ENCODE results near the gene CXCR6. TPM values are rescaled to one million over a fixed set of nuclear protein-coding genes. Genes with fewer than 3 reads are reported as not detected.

Gene CXCR6
- polyA plus RNA-seq, 1 donor from 2014 or later = not detected

- Histone ChIP-seq H4K20me1 (ENCODE audit: insufficient read depth) (no peaks in the 10 kb centered on the region), H3K4me3 (ENCODE audit: low read length) (no peak overlapping the region), H3K9ac (ENCODE audit: low read length) (no peak overlapping the region)
These were observed 21.9 kb upstream of the CXCR6 start for GRCh38 chr3:45921158-45922038.

GRCh38 chr3:45922039-45922326, 21.3 kb upstream of the CXCR6 start:
- H2AFZ ChIP-seq (ENCODE audit: low read depth, low read length) = no peak overlapping the region
- H3F3A ChIP-seq (ENCODE audit: insufficient read depth, low read length, poor library complexity, severe bottlenecking) = no peaks in the 10 kb centered on the region
- no peaks in the 10 kb centered on the region for H4K20me1 ChIP-seq (ENCODE audit: insufficient read depth)
- no peak overlapping the region for H3K9ac ChIP-seq (ENCODE audit: low read length)
- TF ChIP-seq EP300 (conservative IDR thresholded peaks at IDR 0.05; ENCODE audit: poor library complexity, severe bottlenecking) = no peak
- no peak overlapping the region for H3K27ac ChIP-seq (ENCODE audit: low read length)
- no peaks in the 10 kb centered on the region for H3K27me3 ChIP-seq (ENCODE audit: insufficient read depth, low read depth, low read length)
- no peaks in the 10 kb centered on the region for H3K9me2 ChIP-seq (ENCODE audit: insufficient read depth, low read length)
- no peaks in the 10 kb centered on the region for H3K79me2 ChIP-seq (replicated peaks; ENCODE audit: insufficient read depth, low read length)
- no peaks in the 10 kb centered on the region for H3K36me3 ChIP-seq (ENCODE audit: insufficient read depth, low read length)
- no peak overlapping the region for H3K4me2 ChIP-seq (ENCODE audit: low read length)
- no peak overlapping the region for H3K4me3 ChIP-seq (ENCODE audit: low read length)
- H3K9me3 ChIP-seq (ENCODE audit: low read length) = no peaks in the 10 kb centered on the region

More at GRCh38 chr3:45921158-45922038, 21.9 kb upstream of the CXCR6 start:
- Histone ChIP-seq H3K36me3 (ENCODE audit: insufficient read depth, low read length) (no peaks in the 10 kb centered on the region), H3K4me2 (ENCODE audit: low read length) (no peak overlapping the region), H3K79me2 (replicated peaks; ENCODE audit: insufficient read depth, low read length) (no peaks in the 10 kb centered on the region), H3K27ac (ENCODE audit: low read length) (no peak overlapping the region), H3F3A (ENCODE audit: insufficient read depth, low read length, poor library complexity, severe bottlenecking) (no peaks in the 10 kb centered on the region), H3K9me2 (ENCODE audit: insufficient read depth, low read length) (no peaks in the 10 kb centered on the region), H3K27me3 (ENCODE audit: insufficient read depth, low read depth, low read length) (no peaks in the 10 kb centered on the region), H3K9me3 (ENCODE audit: low read length) (no peaks in the 10 kb centered on the region), H2AFZ (ENCODE audit: low read depth, low read length) (no peak overlapping the region)
- TF ChIP-seq EP300 (conservative IDR thresholded peaks at IDR 0.05; ENCODE audit: poor library complexity, severe bottlenecking) (no peak), POLR2AphosphoS5 (IDR thresholded peaks at IDR 0.05) (no peak), SMC3 (conservative IDR thresholded peaks at IDR 0.05; ENCODE audit: poor library complexity) (no peak), EZH2 (IDR thresholded peaks at IDR 0.05; ENCODE audit: borderline replicate concordance, insufficient read depth, low read length, poor library complexity, severe bottlenecking) (no peak), RAD21 (conservative IDR thresholded peaks at IDR 0.05) (no peak), TAF1 (IDR thresholded peaks at IDR 0.05; ENCODE audit: low read depth) (no peak), MXI1 (conservative IDR thresholded peaks at IDR 0.05; ENCODE audit: poor library complexity, severe bottlenecking) (no peak)
- TF ChIP-seq, protein P1, sequence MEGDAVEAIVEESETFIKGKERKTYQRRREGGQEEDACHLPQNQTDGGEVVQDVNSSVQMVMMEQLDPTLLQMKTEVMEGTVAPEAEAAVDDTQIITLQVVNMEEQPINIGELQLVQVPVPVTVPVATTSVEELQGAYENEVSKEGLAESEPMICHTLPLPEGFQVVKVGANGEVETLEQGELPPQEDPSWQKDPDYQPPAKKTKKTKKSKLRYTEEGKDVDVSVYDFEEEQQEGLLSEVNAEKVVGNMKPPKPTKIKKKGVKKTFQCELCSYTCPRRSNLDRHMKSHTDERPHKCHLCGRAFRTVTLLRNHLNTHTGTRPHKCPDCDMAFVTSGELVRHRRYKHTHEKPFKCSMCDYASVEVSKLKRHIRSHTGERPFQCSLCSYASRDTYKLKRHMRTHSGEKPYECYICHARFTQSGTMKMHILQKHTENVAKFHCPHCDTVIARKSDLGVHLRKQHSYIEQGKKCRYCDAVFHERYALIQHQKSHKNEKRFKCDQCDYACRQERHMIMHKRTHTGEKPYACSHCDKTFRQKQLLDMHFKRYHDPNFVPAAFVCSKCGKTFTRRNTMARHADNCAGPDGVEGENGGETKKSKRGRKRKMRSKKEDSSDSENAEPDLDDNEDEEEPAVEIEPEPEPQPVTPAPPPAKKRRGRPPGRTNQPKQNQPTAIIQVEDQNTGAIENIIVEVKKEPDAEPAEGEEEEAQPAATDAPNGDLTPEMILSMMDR (IDR thresholded peaks at IDR 0.05; ENCODE audit: poor library complexity, severe bottlenecking) = no peak
- TF ChIP-seq, protein P2, sequence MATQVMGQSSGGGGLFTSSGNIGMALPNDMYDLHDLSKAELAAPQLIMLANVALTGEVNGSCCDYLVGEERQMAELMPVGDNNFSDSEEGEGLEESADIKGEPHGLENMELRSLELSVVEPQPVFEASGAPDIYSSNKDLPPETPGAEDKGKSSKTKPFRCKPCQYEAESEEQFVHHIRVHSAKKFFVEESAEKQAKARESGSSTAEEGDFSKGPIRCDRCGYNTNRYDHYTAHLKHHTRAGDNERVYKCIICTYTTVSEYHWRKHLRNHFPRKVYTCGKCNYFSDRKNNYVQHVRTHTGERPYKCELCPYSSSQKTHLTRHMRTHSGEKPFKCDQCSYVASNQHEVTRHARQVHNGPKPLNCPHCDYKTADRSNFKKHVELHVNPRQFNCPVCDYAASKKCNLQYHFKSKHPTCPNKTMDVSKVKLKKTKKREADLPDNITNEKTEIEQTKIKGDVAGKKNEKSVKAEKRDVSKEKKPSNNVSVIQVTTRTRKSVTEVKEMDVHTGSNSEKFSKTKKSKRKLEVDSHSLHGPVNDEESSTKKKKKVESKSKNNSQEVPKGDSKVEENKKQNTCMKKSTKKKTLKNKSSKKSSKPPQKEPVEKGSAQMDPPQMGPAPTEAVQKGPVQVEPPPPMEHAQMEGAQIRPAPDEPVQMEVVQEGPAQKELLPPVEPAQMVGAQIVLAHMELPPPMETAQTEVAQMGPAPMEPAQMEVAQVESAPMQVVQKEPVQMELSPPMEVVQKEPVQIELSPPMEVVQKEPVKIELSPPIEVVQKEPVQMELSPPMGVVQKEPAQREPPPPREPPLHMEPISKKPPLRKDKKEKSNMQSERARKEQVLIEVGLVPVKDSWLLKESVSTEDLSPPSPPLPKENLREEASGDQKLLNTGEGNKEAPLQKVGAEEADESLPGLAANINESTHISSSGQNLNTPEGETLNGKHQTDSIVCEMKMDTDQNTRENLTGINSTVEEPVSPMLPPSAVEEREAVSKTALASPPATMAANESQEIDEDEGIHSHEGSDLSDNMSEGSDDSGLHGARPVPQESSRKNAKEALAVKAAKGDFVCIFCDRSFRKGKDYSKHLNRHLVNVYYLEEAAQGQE (IDR thresholded peaks at IDR 0.05; ENCODE audit: borderline replicate concordance) = no peak

All from neural cell (in vitro differentiated cells).